Esophagus mucosa (tissue), 1 donor: ENCODE measurements around the gene ZNF687. TPM values are rescaled to one million over a fixed set of nuclear protein-coding genes. Genes with fewer than 3 reads are reported as not detected.

Source experiments
- ATAC-seq: fragments of 200-7000 bp; cut with Tn5 transposase; one replicate; pipeline ENCODE4 v1.9.1; 2020
- total RNA-seq: library from RNA; stranded (reverse); gene quantifications from one replicate; pipeline ENCODE4 v1.2.4, GENCODE V29; 2023
- donor health status: DM: yes; HTN: yes; CAD: no.

The ZNF687 gene
- total RNA-seq, 1 donor from 2014 or later: 12.6 TPM

GRCh38 chr1:151314137-151314875, 32.2 kb downstream of the ZNF687 start:
- no peak for ATAC-seq

GRCh38 chr1:151315565-151316235, 33.6 kb downstream of the ZNF687 start:
- ATAC-seq: no peak

DNA sequence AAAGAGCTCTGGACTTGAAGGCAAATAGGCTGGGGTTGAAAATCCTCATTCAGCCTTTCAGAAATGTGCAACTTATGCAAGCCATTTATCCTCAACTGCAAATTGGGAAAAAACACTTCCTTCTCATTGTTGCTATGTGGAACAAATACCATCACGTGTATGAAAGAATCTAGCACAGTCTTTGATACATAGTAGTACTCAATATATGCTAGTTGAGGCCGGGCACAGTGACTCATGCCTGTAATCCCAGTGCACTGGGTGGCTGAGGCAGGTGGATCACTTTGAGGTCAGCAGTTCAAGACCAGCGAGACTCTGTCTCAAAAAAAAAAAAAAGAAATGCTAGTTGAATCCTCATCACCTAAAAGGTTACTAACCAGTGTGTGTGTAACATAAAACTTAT, 36.9 kb downstream of the ZNF687 start:
- peak; percentile 78 for ATAC-seq

- no peak for ATAC-seq
Observed at GRCh38 chr1:151324390-151324930, 42.4 kb downstream of the ZNF687 start.

GRCh38 chr1:151325231-151325630, 43.1 kb downstream of the ZNF687 start:
- ATAC-seq: no peak

DNA sequence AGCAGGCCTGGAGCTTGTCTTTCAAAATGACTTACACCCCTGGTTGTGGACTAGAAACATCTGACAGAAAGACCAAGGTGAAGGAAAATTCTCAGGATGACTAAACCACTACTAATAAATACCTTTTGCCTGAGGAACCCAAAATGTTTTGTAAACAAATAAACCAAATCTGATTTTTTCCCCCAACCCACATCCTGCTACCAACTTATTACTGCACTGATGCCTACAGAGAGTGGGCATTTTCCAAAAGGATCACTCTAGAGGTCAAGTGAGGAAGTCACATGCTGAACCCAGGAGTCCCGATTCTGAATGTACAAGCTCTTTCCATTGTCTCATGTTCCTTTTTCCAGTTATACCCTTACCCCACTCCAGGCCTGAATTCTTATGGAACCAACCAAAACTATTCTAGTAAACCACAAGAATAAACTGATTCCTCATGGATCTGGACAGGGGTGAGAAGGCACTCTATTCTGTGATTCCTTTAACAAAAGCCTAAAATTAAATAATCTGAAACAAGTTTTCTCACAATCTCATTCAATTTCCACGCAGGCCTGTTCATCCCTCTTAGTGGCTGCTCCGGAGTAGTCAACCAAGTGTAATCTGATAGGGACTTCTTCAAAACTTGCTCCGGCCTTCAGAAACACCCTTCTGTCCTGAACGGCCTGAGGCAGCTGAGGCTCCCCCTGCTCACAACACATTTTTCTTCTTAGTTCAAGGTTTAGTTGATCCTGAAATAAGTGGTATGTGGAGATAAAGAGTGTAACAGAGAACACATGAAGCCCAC, 43.7 kb downstream of the ZNF687 start:
- ATAC-seq: no peak

GRCh38 chr1:151326619-151327222, 44.6 kb downstream of the ZNF687 start:
- peak; percentile 68 for ATAC-seq

GRCh38 chr1:151327223-151327902, 45.3 kb downstream of the ZNF687 start, which contains the start of gene PI4KB:
Gene PI4KB (minus strand): TSS chr1:151327416. CDS start chr1:151316481, 10,935 bp downstream.
- peak; percentile 96 for ATAC-seq

GRCh38 chr1:151327903-151328674, 46.0 kb downstream of the ZNF687 start:
- ATAC-seq: peak; percentile 13

DNA sequence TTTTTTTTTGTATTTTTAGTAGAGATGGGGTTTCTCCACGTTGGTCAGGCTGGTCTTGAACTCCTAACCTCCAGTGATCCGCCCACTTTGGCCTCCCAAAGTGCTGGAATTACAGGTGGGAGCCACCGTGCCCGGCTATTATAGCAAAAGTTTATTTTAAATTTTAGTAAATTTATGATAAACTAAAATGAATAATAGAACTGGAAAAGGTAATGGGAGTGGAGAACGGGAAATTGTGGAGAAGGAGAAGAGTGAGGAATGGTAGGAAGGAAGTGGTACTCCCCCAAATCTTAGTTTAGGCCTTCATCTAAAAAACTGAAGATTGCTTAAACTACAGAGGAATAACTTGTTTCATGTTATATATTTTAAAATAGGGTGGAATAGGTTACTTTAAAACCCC, 52.7 kb downstream of the ZNF687 start:
- ATAC-seq: no peak

DNA sequence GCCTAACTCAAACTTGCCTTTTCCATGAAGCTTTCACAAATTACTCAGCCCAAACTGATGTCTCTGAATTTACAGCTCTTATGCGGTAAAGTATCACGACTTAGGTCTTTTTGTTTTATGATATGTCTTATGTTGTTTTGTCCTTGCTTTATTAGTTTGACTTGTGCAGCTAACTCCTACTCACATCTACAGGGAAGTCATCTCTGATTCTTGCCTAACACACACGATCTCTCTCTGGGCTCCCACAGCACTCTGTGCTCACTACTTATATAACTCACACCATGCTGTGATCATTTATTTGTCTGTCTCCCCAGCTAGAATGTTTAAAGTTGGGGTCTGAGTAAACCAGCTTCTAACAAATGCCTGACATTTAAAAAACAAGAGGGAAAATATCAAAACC, 54.5 kb downstream of the ZNF687 start:
- ATAC-seq: peak; percentile 26

DNA sequence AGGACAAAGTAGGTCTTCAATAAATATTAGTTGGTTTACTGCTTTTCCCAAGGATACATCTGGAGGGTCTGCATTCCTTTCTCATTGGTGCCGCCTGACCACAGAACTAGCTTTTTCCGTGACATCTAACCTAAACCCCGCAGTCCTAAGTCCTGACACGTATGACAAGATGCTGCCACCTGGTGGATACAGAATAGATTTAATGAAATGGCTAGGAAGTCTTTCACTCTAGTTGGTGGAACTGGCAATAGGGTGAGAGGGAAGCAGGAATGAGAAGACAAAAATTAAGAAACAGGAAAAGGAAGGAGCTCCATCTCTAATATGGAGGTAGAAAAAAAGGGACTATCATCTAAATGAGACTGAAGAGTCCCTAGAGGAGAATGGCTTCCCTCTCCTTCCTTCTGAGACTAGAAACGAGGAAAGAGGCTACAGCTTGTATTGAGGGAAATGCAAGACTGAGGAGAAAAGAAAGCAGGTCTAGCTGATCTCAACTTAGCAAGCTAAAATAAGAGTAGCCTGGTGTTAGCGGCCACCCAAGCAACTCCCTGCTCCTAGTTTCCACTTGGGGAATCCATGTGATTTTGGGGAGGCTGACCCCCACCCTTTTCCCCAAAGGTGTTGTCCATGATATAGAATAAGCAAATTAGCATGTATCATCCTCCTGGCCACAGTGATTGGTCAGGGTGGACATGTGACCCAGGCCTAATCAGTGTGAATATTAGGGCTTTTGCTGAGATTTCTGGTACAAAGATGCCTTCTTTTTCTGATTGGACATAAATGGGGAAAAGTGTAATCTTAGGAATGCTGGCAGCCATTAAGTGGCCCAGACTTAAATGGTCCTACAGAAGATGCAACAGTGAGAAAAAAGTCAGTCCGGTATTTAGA, 59.0 kb downstream of the ZNF687 start:
- ATAC-seq: peak; percentile 70

Other genes with a start within 250 kb of the ZNF687 start
- gene BNIPL, start 245.7 kb upstream of the ZNF687 start, total RNA-seq: 55.8 TPM
- gene C1orf56, start 234.5 kb upstream of the ZNF687 start, total RNA-seq: 1.3 TPM
- 118 TPM for gene CDC42SE1, start 222.7 kb upstream of the ZNF687 start, total RNA-seq
- gene MLLT11, start 221.9 kb upstream of the ZNF687 start, total RNA-seq: 0.80 TPM
- gene GABPB2, start 211.5 kb upstream of the ZNF687 start, total RNA-seq: 10.6 TPM
- 0.88 TPM for gene SEMA6C, start 135.7 kb upstream of the ZNF687 start, total RNA-seq
- gene TNFAIP8L2, start 125.7 kb upstream of the ZNF687 start, total RNA-seq: not detected
- 5.0 TPM for gene LYSMD1, start 116.4 kb upstream of the ZNF687 start, total RNA-seq
- 30.6 TPM for gene SCNM1, start 116.2 kb upstream of the ZNF687 start, total RNA-seq
- gene TMOD4, start 106.3 kb upstream of the ZNF687 start, total RNA-seq: not detected
- gene VPS72, start 92.1 kb upstream of the ZNF687 start, total RNA-seq: 28.2 TPM
- gene PIP5K1A, start 83.7 kb upstream of the ZNF687 start, total RNA-seq: 28.2 TPM
- gene PSMD4, start 27.6 kb upstream of the ZNF687 start, total RNA-seq: 126 TPM
- 34.7 TPM for gene PI4KB, start 45.1 kb downstream of the ZNF687 start, total RNA-seq
- gene RFX5, start 65.0 kb downstream of the ZNF687 start, total RNA-seq: 21.9 TPM
- 14.0 TPM for gene SELENBP1, start 90.4 kb downstream of the ZNF687 start, total RNA-seq
- 178 TPM for gene PSMB4, start 117.3 kb downstream of the ZNF687 start, total RNA-seq
- 37.5 TPM for gene POGZ, start 177.2 kb downstream of the ZNF687 start, total RNA-seq
- 9.3 TPM for gene CGN, start 229.1 kb downstream of the ZNF687 start, total RNA-seq